A549 (cell line): ENCODE results near the gene ZNF200. TPM values are rescaled to one million over a fixed set of nuclear protein-coding genes. Genes with fewer than 3 reads are reported as not detected.

Experiments
- ATAC-seq, 2 experiments: fragments of 200-7000 bp in 1 of 2; fragments of >200 bp in 1 of 2; cut with Nextera tagmentation in 1 of 2; cut with Tn5 transposase in 1 of 2; 3 replicates each; pipeline versions ENCODE4 v1.8.0 to v1.9.1; 2018 to 2020; ENCODE audit warnings: mild to moderate bottlenecking in 1 of 2, moderate library complexity in 1 of 2
- CTCF ChIA-PET: fragments of 300-600 bp; sonication (Branson Sonifier 250); formaldehyde crosslinking; extraction: SDS; loops from one replicate; lab custom pipeline; 2021; ENCODE audit warnings: antibody characterized with exemption, inconsistent platforms; lab: Yijun Ruan, JAX
- POLR2A ChIA-PET: fragments of 350-600 bp; formaldehyde crosslinking; extraction: SDS; loops from one replicate; lab custom pipeline; 2021; ENCODE audit warnings: antibody characterized with exemption, inconsistent platforms; lab: Yijun Ruan, JAX
- DNase-seq, 2 experiments: peaks; one replicate each; pipeline versions ENCODE4 v3.0.0 to v3.0.0-alpha.2; 2011 to 2016; ENCODE audit warnings: low read depth in 1 of 2, low spot score in 1 of 2
- FAIRE-seq: peaks from 2 replicates; lab custom pipeline; 2011; peaks lifted over from hg19 to GRCh38; lab: Jason Lieb, UNC
- H3K27ac ChIP-seq, 2 experiments: fragments of >200 bp; sonication (Bioruptor Twin); formaldehyde crosslinking; 3 replicates each; pipeline ENCODE4 v1.5.1; 2016 to 2017
- H3K4me1 ChIP-seq: fragments of >200 bp; sonication (Bioruptor Twin); formaldehyde crosslinking; 3 replicates; pipeline ENCODE4 v1.6.1; 2016
- H3K4me2 ChIP-seq: fragments of >200 bp; sonication (Bioruptor Twin); formaldehyde crosslinking; 3 replicates; pipeline ENCODE4 v1.6.1; 2016
- H3K4me3 ChIP-seq: fragments of >200 bp; sonication (Bioruptor Twin); formaldehyde crosslinking; 3 replicates; pipeline ENCODE4 v1.5.1; 2016
- H3K9me3 ChIP-seq: fragments of >200 bp; sonication (Bioruptor Twin); formaldehyde crosslinking; 3 replicates; pipeline ENCODE4 v1.6.1; 2016
- CEBPB ChIP-seq, 2 experiments: fragments of >200 bp in 1 of 2; sonication (Bioruptor Twin) in 1 of 2; formaldehyde crosslinking in 1 of 2; IDR thresholded peaks; 2 replicates each; pipeline ENCODE4 v1.6.1; 2012 to 2016
- E2F6 ChIP-seq: IDR thresholded peaks from 2 replicates; pipeline ENCODE4 v1.6.1; 2012; ENCODE audit warnings: low read depth, borderline replicate concordance
- EHMT2 ChIP-seq: fragments of 200-600 bp; sonication (generic); IDR thresholded peaks from 2 replicates; pipeline ENCODE4 v1.6.1; 2016; ENCODE audit warnings: antibody characterized with exemption, low read depth, mild to moderate bottlenecking, moderate library complexity
- ELK1 ChIP-seq: fragments of 150-350 bp; IDR thresholded peaks from 2 replicates; pipeline ENCODE4 v1.6.1; 2014; ENCODE audit warnings: low read depth, mild to moderate bottlenecking, low read length
- HEYL ChIP-seq: fragments of 250-450 bp; sonication (Bioruptor Pico); IDR thresholded peaks from 2 replicates; pipeline ENCODE4 v1.8.0; 2021; ENCODE audit warnings: mild to moderate bottlenecking, moderate library complexity
- HOXA7 ChIP-seq: fragments of 250-450 bp; sonication (Bioruptor Pico); IDR thresholded peaks from 2 replicates; pipeline ENCODE4 v1.5.0; 2020; ENCODE audit warnings: mild to moderate bottlenecking, moderate library complexity
- HOXB5 ChIP-seq: fragments of 250-450 bp; sonication (Bioruptor Pico); IDR thresholded peaks from 2 replicates; pipeline ENCODE4 v1.5.0; 2020; ENCODE audit warnings: mild to moderate bottlenecking, moderate library complexity
- JUNB ChIP-seq: fragments of >200 bp; sonication (Bioruptor Twin); formaldehyde crosslinking; IDR thresholded peaks from 2 replicates; pipeline ENCODE4 v1.6.1; 2016
- KDM1A ChIP-seq: fragments of 200-600 bp; sonication (generic); IDR thresholded peaks from 2 replicates; pipeline ENCODE4 v1.6.1; 2016; ENCODE audit warnings: low read depth, mild to moderate bottlenecking
- MAX ChIP-seq: IDR thresholded peaks from 2 replicates; pipeline ENCODE4 v1.6.1; 2012
- MAZ ChIP-seq: fragments of 150-350 bp; IDR thresholded peaks from 2 replicates; pipeline ENCODE4 v1.6.1; 2014; ENCODE audit warnings: antibody characterized with exemption, low read depth, low read length, borderline replicate concordance
- MYC ChIP-seq: IDR thresholded peaks from 2 replicates; pipeline ENCODE4 v1.6.1; 2012; ENCODE audit warnings: mild to moderate bottlenecking, inconsistent platforms, low read length, improper control_type of control experiment, borderline replicate concordance
- POLR2AphosphoS2 ChIP-seq: conservative IDR thresholded peaks from 2 replicates; pipeline ENCODE4 v1.6.1; 2012; ENCODE audit warnings: low read length, improper control_type of control experiment, inconsistent platforms
- SMC3 ChIP-seq: fragments of >200 bp; sonication (Bioruptor Twin); formaldehyde crosslinking; IDR thresholded peaks from 3 replicates; pipeline ENCODE4 v1.6.1; 2018; ENCODE audit warnings: inconsistent platforms
- SREBF2 ChIP-seq: fragments of 450-650 bp; IDR thresholded peaks from 2 replicates; pipeline ENCODE4 v1.6.1; 2014; ENCODE audit warnings: mild to moderate bottlenecking, moderate library complexity
- USF2 ChIP-seq: fragments of 450-650 bp; IDR thresholded peaks from 2 replicates; pipeline ENCODE4 v1.6.1; 2014; ENCODE audit warnings: antibody characterized with exemption
- WGBS: methylation state at CpG from one replicate; pipeline ENCODE4 v1.1.6; 2017; ENCODE audit errors: missing lambda C conversion rate; 5-methylcytosine and 5-hydroxymethylcytosine counted together
- polyA plus RNA-seq, 4 experiments: library from polyadenylated mRNA; depleted of rRNA in 3 of 4; stranded (reverse); fragments of >200 nt; fragmentation: RNase III in 1 of 4; extraction: RNeasy Plus Mini Kit Qiagen cat#74134 plus additional on column Dnase treatment in 1 of 4; gene quantifications; 2 replicates in 3 of 4; 3 replicates in 1 of 4; pipeline ENCODE4 v1.2.3, GENCODE V29; 2011 to 2017
- TF ChIP-seq, protein P1 (sequence below): fragments of 250-450 bp; sonication (Bioruptor Pico); IDR thresholded peaks from 2 replicates; pipeline ENCODE4 v1.5.0; 2020; ENCODE audit warnings: low read depth, mild to moderate bottlenecking, moderate library complexity
- TF ChIP-seq, protein P2 (sequence below): IDR thresholded peaks from 2 replicates; pipeline ENCODE4 v1.6.1; 2012
- TF ChIP-seq, protein P3 (sequence below): fragments of >200 bp; sonication (Bioruptor Twin); formaldehyde crosslinking; IDR thresholded peaks from 2 replicates; pipeline ENCODE4 v1.6.1; 2016
- TF ChIP-seq, protein P4 (sequence below): fragments of >200 bp; sonication (Bioruptor Twin); formaldehyde crosslinking; IDR thresholded peaks from 3 replicates; pipeline ENCODE4 v1.6.1; 2016

The ZNF200 gene
- polyA plus RNA-seq, 2 of the 4 experiments (the other 2 are of a cell fraction), result 6.9 to 7.5 TPM

DNA sequence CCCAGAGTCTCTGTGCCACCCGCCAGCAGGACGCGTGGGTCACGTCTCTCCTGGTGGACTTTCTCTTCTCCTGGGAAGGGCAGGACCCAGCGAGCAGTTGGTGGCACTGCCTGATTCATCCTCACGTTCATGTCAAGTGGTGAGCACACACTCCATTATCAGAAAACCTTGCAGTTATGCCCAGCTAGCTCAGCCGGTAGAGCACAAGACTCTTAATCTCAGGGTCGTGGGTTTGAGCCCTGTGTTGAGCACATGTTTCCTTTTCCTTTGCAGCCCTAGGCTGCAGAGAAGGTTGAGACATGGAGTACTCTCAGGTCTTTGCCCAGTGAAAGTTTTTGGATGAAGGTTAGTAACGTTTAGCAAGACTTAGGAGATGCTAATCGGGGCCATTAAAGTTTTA lies 39.0 kb downstream of the ZNF200 start:
- Histone ChIP-seq H3K27ac (no peak overlapping the region), H3K4me2 (no peak overlapping the region), H3K9me3 (no peaks in the 10 kb centered on the region), H3K4me1 (no peaks in the 10 kb centered on the region), H3K4me3 (no peak overlapping the region)
- ChIA-PET CTCF (no interaction called here), POLR2A (no interaction called here)
- WGBS, result 44% methylated on average over 10 of the region's 10 CpGs
- TF ChIP-seq SREBF2, result peak; percentile 39
- TF ChIP-seq, protein P1, sequence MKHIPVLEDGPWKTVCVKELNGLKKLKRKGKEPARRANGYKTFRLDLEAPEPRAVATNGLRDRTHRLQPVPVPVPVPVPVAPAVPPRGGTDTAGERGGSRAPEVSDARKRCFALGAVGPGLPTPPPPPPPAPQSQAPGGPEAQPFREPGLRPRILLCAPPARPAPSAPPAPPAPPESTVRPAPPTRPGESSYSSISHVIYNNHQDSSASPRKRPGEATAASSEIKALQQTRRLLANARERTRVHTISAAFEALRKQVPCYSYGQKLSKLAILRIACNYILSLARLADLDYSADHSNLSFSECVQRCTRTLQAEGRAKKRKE (CRISPR knock-in tag), result no peak
- DNase-seq (peak in 1 of 2 experiments; percentile 68), FAIRE-seq (no peak), ATAC-seq (no peak; a peak in 1 of 6 replicates)

DNA sequence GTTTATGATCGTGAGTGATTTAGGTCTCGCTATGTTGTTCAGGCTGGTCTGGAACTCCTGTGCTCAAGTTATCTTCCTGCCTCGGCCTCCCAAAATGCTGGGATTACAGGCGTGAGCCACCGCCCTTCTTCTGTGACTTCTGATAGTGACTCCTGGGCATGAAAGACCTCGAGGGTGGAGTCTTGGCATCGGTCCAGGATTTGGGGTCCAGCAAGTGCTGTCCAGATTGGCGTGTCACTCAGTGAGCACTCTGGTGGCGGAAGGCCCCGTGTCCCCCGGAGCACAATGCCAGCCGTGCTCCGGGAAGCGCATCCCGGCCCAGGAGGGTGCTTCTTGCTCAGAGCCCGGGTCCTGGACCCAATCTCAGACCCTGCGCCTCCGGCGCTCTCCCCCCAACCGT lies 40.2 kb downstream of the ZNF200 start:
- DNase-seq, result no peak
- Histone ChIP-seq H3K9me3 (no peaks in the 10 kb centered on the region), H3K4me3 (no peak overlapping the region), H3K4me1 (peaks cover 8% of the 10 kb centered on the region), H3K4me2 (no peak overlapping the region), H3K27ac (no peak overlapping the region)
- TF ChIP-seq JUNB (no peak), MAZ (no peak), POLR2AphosphoS2 (no peak), USF2 (no peak), MYC (no peak), HOXA7 (CRISPR knock-in tag) (no peak), E2F6 (no peak), HOXB5 (CRISPR knock-in tag) (no peak), EHMT2 (no peak), CEBPB (IDR thresholded peaks at IDR 0.05) (no peak), MAX (no peak), HEYL (CRISPR knock-in tag) (no peak), SMC3 (no peak), ELK1 (no peak), KDM1A (no peak)
- TF ChIP-seq, protein P2, sequence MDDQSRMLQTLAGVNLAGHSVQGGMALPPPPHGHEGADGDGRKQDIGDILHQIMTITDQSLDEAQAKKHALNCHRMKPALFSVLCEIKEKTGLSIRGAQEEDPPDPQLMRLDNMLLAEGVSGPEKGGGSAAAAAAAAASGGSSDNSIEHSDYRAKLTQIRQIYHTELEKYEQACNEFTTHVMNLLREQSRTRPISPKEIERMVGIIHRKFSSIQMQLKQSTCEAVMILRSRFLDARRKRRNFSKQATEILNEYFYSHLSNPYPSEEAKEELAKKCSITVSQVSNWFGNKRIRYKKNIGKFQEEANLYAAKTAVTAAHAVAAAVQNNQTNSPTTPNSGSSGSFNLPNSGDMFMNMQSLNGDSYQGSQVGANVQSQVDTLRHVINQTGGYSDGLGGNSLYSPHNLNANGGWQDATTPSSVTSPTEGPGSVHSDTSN, result no peak
- TF ChIP-seq, protein P3, sequence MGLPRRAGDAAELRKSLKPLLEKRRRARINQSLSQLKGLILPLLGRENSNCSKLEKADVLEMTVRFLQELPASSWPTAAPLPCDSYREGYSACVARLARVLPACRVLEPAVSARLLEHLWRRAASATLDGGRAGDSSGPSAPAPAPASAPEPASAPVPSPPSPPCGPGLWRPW, result no peak
- TF ChIP-seq, protein P4, sequence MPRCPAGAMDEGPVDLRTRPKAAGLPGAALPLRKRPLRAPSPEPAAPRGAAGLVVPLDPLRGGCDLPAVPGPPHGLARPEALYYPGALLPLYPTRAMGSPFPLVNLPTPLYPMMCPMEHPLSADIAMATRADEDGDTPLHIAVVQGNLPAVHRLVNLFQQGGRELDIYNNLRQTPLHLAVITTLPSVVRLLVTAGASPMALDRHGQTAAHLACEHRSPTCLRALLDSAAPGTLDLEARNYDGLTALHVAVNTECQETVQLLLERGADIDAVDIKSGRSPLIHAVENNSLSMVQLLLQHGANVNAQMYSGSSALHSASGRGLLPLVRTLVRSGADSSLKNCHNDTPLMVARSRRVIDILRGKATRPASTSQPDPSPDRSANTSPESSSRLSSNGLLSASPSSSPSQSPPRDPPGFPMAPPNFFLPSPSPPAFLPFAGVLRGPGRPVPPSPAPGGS, result no peak
- TF ChIP-seq, protein P1 (CRISPR knock-in tag), result no peak
- FAIRE-seq, result no peak
- no peak for ATAC-seq
- CTCF ChIA-PET, result no interaction called here
- 81% methylated on average over 20 of the region's 20 CpGs for WGBS
- POLR2A ChIA-PET, result no interaction called here
